GM19351 (cell line): ENCODE measurements around the gene CRB3.

Experiments used
- ATAC-seq: cut with Tn5 transposase; IDR thresholded peaks from one replicate; pipeline ENCODE4 v1.9.1; 2021; ENCODE audit warnings: mild to moderate bottlenecking, moderate library complexity; ENCODE audit not compliant: unreplicated experiment

The CRB3 gene

GRCh38 chr19:6465663-6466062 is 1.6 kb downstream of the CRB3 start:
- no peak for ATAC-seq

- ATAC-seq = no peak
Observed at GRCh38 chr19:6466526-6467248, 2.6 kb downstream of the CRB3 start.

DNA sequence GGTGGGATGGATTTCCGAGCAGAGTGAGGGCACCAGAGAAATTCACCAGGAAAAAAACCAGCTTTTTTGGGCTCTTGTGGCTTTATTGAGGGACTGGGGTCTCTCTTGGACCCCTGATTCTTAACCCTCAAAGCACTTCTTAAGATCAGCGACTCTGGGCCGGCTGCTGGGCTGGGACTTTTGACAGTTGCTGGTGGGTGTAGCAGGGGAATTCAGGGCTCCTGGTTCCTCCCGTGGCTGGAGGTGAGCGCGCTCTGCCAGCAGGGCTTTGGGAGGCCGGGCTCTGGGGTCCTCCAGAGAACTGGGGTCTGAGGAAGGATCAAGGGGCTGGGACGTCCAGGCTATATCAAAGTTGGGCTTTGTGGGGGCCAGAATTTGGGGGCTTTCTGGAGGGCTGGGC is 3.3 kb downstream of the CRB3 start:
- no peak for ATAC-seq

DNA sequence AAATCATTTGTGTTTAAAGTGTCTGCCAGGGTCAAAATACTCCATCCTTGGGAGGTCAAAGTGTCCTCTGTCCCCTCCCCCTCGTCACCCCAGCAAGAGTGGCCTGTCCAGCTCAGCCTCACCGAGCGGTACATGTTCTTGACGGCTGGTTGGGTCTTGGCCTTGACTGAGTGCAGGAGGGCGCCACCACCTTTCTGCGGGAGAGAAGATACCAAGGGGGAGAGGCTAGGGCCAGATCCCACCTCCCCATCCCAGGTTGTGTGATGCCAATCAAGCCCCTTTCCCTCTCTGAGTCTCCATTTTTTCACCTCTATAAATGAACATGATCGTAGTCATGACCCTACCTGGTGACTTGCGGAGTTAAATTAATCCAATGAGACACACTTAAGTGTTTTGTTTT is 6.1 kb downstream of the CRB3 start:
- ATAC-seq = no peak

DNA sequence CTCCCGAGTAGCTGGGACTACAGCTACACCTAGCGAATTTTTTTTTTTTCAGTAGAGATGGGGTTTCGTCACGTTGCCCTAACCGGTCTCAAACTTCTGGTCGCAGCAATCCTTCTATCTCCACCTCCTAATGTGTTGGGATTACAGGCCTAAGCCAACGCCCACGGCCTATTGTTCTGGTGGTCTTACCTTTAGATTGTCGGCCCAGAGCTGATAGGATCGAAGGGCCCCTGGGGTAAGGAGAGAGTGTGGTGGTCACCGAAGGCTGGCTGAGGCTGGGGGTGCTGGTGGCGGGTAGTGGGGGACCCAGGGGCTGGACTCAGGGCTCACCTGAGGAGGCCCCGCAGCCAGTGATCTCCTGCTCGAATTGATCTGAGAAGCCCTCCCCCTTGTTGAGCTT is 7.0 kb downstream of the CRB3 start:
- no peak for ATAC-seq

- no peak for ATAC-seq
Observed at GRCh38 chr19:6472713-6473112, 8.6 kb downstream of the CRB3 start.

- no peak for ATAC-seq
Observed at GRCh38 chr19:6473647-6474046, 9.6 kb downstream of the CRB3 start.

GRCh38 chr19:6475321-6476108 is 11.4 kb downstream of the CRB3 start:
- no peak for ATAC-seq

DNA sequence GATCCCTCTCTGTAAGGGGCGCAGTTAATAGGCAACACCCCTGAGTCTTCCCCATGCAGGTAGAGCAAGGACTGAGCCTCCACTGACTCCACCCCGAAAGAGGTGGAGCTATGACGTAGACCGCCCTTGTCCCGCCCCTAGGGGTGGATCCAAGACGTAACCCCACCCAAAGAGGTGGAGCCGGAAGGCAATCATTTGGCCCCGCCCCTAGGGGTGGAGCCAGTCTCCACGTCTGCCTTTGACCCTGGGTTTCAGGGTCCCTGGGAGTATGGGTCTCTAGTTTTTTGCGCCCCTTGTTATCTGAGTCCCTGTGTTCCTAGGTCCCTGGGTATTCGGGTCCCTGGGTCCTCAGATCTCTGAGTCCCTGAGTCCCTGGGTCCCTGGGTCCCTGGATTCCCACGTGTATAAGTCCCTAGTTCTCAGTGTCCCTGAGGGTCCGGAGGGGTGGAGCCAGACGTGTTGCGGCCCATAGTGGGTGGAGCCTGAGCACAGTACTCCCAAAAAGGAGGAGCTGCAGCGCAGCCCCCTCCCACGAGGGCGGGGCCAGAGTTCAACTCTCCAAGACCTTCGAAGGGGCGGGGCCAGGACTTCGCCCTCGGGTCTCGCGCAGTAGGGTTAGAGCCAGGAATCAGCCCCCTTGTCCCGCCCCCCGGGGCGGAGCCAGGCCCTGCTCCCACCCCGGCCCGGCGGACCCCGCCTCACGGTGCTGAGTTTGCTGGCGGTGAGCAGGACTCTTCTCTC is 12.3 kb downstream of the CRB3 start:
- peak; percentile 54 for ATAC-seq

DNA sequence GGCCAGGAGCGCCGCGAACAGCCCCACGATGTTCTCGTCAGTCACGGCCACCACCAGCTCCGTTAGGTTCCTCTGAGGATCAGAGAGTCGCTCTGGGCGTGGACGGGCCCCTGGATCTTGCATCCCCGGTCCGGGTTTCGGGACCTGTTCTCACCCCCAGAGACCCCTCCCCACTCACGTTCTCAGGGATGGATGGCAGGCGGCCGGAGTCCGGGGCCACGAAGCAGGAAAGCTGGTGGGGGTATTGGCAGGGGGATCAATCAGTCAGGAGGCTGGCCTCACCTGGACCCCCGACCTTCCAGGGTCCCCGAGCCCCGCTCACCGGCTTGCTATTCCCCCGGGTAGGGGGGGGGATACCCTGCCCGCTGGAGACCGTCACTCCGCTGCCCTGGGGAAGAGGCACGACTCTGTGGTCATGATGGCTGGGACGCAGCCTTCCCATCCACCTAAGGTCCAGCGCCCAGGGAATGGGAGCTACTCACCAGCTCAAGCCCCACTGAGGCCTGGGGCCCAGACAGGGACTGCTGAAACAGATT is 12.9 kb downstream of the CRB3 start:
- no peak for ATAC-seq

DNA sequence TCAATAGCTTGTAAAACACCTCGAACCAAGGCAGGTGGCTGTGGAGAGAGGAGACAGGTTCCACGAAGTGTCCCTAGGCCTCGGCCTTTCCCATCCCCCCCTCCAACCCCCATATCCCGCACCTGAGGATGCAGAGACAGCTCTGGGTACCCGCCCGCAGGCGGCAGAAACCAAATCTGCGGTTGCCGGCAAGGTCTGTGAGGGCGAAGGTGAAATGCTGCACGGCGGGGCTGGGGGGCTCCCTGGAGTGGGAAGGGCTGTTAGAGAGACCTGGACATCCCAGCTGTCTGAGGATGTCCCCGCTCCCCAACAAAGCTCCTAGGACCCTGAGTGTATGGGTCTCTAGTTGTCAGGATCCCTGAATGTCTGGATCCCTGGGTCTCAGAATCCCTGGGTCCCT is 14.7 kb downstream of the CRB3 start:
- no peak for ATAC-seq

DNA sequence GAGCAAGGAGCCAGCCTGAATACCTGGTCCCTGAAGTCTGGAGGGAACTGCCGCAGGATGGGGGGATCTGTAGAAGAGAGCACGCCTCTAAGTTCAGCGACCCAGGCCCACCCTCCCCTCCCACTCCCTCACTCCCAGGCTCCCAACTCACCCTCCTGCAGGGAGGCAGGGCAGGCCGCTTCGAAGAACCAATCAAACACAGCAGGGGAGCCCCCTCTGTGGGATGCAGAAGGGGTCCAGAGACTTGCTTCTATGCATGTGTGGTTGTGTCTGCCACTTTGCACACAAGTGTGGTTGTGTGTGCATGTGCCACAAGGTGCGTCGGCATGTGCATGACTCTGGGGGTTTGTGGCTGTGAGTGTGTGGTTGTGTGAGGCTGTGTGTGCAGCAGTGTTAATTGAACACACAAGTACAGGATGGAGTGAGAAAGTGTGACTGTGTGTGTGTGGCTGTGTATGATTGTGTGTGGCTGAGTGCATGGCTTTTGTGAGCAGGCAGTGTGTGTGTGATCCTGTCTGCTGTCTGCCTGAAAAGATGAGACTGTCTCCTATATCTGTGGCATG is 15.8 kb downstream of the CRB3 start:
- no peak for ATAC-seq

- no peak for ATAC-seq
Observed at GRCh38 chr19:6480848-6481415, 16.9 kb downstream of the CRB3 start.

DNA sequence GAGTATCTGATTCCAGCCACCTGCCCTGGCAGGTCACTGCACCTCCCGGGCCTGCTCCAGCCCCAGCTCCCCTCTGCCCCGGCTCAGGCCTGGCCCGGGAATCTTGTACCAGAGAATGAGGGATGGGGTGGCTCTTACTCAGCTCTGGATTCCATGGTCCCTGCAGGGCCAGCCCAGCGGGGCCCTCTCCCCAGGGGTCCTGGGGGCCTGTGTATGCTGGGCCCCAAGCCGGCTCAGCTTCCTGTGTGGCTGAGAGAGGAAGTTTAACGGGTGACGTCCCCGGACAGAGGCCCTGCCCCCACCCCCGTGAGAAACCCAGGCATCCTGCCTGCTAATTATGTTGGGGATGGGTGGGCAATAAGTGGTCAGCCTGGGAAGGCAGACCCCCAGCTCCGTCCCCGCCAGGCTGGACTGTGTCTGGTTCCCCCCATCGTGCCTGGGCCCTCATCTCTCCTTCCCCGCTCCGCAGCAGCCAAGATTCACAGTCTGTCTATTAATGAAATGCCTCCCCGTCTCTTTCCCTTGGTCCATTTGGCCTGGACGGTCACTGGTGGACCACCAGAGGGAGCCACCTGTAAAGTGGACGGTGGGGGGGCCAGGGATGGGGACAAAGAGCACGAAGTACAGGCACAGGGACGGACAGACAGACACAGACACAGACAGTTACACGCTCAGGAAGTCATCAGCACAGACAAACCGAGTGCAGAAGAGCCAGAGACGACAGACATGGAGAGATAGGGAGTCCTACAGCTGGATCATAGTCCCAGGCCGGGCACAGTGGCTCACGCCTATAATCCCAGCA is 17.7 kb downstream of the CRB3 start, which contains the start of gene DENND1C:
Gene DENND1C, minus strand, starts transcription at position 247 of the 802 bp plus-strand sequence. Its CDS starts 92 bp downstream, at position 155.
- no peak for ATAC-seq

GRCh38 chr19:6482343-6482686 is 18.2 kb downstream of the CRB3 start:
- ATAC-seq = no peak

DNA sequence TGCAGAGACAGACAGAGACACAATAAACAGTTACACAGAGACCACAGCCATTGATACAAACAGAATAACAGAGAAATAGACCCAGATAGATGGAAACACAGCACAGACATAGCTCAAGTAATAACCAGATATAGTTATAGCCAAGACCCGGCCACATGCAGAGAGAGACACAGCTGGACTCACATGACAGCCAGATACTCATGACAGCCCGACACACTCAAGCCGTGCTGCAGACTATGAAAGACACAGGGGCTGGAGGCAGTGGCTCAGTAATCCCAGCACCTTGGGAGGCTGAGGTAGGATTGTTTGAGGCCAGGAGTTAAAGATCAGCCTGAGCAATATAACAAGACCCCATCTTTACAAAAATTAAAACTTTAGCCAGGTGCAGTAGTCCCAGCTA is 19.2 kb downstream of the CRB3 start:
- ATAC-seq = no peak

DNA sequence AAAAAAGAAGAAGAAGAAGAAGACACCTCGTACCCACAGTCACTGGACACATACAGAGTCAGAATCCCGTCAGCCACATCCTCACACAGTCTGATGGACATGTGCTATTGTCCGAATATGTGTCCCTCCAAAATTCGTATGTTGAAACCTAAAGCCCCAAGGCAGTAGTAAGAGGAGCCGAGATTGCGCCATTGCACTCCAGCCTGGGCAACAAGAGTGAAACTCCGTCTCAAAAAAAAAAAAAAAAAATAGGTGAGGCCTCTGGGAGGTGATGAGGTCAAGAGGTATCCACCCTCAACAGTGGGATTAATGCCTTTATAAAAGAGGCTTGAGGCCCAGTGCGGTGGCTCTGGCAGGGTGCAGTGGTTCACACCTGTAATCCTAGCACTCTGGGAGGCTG is 20.2 kb downstream of the CRB3 start:
- no peak for ATAC-seq

- no peak for ATAC-seq
Observed at GRCh38 chr19:6484831-6485230, 20.8 kb downstream of the CRB3 start.

DNA sequence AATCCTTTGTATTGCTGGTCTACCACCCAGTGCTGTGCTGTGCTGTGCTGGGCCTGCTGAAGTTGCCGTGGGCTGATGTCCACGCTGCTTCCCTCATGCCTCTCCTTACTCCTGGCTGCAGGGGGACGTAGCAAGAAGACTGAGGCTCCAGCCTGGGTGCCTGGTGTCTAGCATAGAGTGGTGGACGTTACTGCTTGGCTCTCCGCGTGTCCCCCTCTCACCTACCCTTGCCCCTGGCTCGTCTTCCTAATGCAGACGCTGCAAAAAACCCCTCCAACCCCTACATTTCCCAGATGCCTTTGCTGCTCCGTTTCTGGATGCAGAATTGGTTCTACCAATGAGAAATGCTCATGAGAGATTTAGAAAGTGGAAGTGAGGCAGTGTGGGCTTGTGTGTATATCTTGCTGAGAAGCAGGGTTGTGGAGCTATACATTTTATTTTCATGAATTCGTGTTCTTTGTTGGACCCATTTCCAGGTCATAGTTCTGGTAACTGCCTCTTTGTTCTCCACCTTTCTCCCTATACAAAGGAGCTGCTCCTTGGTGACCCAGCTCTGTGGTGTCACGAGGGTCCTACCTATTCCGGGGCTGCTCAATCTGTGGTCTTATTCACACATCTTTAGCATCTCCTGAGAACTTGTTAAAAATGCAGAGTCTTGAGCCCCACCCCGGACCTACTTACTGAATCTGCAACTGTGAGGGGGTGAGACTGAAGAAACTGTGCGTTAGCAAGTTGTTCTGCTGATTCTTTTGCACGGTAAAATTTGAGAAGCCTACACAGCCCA is 25.4 kb downstream of the CRB3 start:
- no peak for ATAC-seq
